CD4-positive, alpha-beta T cell treated with Interferon alpha-2 for 1 hour (primary cell): ENCODE measurements around the gene DMGDH.
A peak's percentile ranks its signal among the peaks of the same experiment; 100 is the strongest.

Source experiments
- DNase-seq, 2 donors: peaks; one replicate each; pipeline ENCODE4 v3.0.0-alpha.2; 2020 to 2022

The DMGDH gene

GRCh38 chr5:78971998-78972397 is 97.5 kb downstream of the DMGDH start:
- DNase-seq = no peak

- DNase-seq = no peak
These were observed 100.7 kb downstream of the DMGDH start for GRCh38 chr5:78968781-78969180.

GRCh38 chr5:78964889-78965288 is 104.6 kb downstream of the DMGDH start:
- DNase-seq = peak in 1 of 2 donors; percentile 12

- DNase-seq = no peak
These were observed 107.7 kb downstream of the DMGDH start for GRCh38 chr5:78961743-78962142.

GRCh38 chr5:78959767-78960166 is 109.7 kb downstream of the DMGDH start:
- DNase-seq = no peak

GRCh38 chr5:78958672-78959445 is 110.6 kb downstream of the DMGDH start:
- no peak for DNase-seq

GRCh38 chr5:78956901-78957300 is 112.6 kb downstream of the DMGDH start:
- DNase-seq = no peak

- DNase-seq = no peak
These were observed 116.2 kb downstream of the DMGDH start for GRCh38 chr5:78953092-78953800.
